UCSD-AML1 (cell line): Measurements from ENCODE around the gene ADGRL3.
"Not testable (repeated sequence)": the region's sequence is repeated elsewhere in the genome, so short reads cannot be mapped to it uniquely, and the experiment has no call there.

Experiments used
- DNase-seq: peaks from one replicate; lab custom pipeline; 2025; ENCODE audit not compliant: unreplicated experiment; lab: John Stamatoyannopoulos, UW

Gene ADGRL3

DNA sequence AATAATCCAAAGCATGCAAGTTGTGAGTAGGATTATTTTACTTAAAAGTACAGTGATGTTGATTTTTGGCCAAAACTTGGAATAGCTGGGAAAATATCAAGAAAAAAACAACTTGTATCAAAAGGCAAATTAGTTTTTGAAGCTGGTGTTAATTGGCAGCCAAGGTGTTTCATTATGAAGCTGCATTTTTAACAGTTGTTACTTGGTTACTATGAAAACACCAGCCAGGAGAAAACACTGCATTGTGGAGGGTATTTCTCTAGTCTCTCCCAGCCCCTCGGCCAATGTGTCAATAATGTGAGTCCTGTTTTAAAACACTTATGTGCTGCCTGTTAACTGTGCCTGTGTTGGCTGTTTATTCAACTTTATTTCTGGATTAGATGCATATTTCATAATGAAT is 733.4 kb downstream of the ADGRL3 start:
- DNase-seq, result no peak

DNA sequence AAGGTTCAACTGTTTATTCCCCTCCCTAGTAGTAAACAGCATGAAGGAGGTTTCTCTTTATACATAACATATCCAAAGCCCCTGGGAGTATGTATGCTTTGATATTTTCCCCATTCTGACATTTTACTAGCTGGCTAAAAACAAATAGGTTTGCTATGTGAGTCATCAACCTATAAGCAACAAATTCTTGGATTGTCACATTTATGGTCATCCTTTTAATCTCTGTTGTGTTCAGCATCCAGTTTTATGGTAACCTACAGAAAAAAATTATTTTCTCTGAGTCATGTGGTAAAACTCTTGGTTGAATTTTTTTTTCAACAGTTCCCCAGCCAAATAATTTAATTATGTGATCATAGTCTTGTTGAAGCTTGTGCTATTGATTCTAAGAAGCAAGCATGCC is 734.1 kb downstream of the ADGRL3 start:
- DNase-seq, result no peak

GRCh38 chr4:61938250-61938846 is 738.2 kb downstream of the ADGRL3 start:
- DNase-seq, result peak; percentile 8

GRCh38 chr4:61950625-61951024 is 750.5 kb downstream of the ADGRL3 start:
- DNase-seq, result no peak

GRCh38 chr4:61953386-61953785 is 753.3 kb downstream of the ADGRL3 start:
- no peak for DNase-seq

- no peak for DNase-seq
Measured at GRCh38 chr4:61958591-61958990, 758.5 kb downstream of the ADGRL3 start.

DNA sequence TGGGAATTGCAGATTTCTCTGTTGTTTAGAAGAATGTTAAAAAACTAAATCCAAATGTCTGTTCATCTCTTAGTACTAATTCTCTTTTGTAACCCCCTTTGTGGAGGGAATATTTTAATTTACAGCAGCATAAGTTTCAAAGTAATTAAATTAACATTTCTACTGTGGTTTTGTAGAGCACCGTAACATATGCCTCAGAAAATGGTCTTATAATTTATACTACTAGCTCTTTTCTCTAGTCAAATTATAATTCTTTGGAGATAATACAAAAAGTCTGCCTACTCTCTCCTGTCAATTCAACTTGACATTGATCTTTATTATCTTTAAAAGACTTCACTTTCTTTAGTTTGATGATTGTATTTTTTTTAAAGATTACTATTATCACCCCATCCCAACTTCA is 759.0 kb downstream of the ADGRL3 start:
- DNase-seq, result no peak

GRCh38 chr4:61984260-61984909 is 784.3 kb downstream of the ADGRL3 start:
- no peak for DNase-seq

DNA sequence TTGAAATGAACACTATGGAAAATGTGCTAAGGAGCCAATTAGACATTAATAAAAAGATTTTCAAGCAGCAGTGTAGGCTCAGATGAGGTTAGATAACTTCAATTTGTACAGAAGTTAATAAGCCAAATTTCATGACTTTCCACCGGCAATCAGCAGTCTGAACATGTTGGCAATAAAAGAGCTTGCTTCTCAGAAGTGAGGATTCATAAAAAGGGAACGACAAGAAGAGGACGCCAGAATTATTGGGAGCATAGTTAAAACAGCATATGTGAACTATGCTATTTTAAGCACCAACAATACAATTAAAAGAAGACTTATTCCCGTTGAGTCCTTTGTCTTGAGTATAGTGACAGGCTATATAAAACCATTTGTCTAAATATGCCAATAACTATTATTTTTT is 785.3 kb downstream of the ADGRL3 start:
- DNase-seq, result no peak

GRCh38 chr4:61986929-61987328 is 786.8 kb downstream of the ADGRL3 start:
- not testable (repeated sequence) for DNase-seq

DNA sequence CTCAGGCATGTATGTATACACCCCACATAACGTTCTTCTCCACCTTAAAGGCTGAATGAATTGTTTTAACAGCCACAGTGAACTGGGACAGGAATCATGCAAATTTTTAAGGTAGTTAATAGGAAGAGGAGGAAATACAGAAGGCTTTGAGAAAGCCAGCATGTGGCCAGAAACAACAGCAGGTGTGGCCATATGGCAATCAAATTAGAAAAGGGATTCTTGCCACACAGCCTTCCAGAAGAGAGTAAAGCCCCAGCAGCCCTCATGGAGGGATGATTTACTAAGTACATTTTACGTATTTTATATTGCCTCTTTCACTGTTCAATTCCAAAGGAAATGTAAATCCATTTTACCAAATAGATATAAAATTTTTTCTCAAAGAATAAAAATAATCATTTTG is 792.2 kb downstream of the ADGRL3 start:
- no peak for DNase-seq

DNA sequence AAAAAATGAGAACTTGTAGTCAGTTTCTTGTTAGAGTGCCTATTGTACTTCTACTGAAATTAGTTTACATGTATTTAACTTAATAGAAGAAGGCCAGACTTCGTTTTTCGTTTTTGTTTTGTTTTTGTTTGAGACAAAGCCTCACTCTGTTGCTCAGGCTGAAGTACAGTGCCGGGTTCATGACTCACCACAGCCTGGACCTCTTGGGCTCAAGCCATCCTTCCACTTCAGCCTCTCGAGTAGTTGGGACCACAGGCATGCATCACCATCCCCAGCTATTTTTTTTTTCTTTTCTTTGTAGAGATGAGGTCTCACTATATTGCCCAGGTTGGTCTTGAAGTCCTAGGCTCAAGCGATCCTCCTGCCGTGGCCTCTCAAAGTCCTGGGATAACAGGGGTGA is 793.9 kb downstream of the ADGRL3 start:
- no peak for DNase-seq

DNA sequence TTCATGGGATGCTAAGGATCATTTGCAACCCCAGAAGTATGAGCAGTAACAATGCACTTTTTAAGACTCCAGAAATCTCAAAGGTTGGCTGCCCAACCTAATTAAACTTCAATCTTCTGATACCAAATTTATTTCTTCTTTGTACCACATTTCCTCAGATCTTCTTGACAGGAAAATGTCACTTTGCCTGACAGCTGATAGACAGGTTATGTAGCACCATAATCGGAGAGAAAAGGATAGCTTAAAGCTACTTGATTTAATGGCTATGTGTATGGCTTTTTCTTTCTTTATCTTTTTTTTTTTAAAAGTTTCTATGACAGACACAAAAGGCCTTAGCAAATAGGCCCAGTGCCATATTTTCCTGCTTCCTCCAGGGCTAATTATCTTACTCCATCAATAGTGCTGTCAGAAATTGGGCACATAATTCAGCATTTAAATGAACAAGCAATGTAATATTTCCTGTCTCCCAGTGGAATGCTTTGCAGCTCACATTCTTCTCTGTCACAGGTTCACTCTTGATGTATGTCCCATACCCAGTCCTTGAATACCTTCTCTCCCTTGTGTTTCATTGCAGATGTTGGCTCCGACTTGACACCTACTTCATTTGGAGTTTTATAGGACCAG is 795.7 kb downstream of the ADGRL3 start:
- DNase-seq, result no peak

GRCh38 chr4:61996943-61997342 is 796.8 kb downstream of the ADGRL3 start:
- no peak for DNase-seq

GRCh38 chr4:61997831-61998230 is 797.7 kb downstream of the ADGRL3 start:
- DNase-seq, result no peak

DNA sequence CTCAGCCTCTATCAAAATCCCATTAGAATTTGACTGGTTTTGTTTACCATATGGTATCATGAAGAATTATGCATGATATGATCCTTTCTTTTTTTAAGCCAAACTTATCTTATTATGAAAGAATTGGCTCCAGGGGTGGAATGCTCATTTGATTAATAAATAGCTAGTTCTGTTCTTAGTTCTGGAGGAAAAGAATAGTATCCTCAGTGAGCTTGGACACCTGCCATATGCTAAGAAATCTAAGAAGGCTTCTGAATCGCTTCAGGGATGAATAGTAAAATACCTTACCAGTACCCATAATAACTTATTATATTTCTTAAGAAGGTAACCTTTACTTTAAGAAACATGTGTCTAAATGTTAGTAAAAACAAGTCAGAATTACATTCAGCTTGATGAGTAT is 803.6 kb downstream of the ADGRL3 start:
- DNase-seq, result no peak

- no peak for DNase-seq
Measured at GRCh38 chr4:62004881-62005280, 804.8 kb downstream of the ADGRL3 start.

GRCh38 chr4:62006108-62006507 is 806.0 kb downstream of the ADGRL3 start:
- DNase-seq, result no peak

DNA sequence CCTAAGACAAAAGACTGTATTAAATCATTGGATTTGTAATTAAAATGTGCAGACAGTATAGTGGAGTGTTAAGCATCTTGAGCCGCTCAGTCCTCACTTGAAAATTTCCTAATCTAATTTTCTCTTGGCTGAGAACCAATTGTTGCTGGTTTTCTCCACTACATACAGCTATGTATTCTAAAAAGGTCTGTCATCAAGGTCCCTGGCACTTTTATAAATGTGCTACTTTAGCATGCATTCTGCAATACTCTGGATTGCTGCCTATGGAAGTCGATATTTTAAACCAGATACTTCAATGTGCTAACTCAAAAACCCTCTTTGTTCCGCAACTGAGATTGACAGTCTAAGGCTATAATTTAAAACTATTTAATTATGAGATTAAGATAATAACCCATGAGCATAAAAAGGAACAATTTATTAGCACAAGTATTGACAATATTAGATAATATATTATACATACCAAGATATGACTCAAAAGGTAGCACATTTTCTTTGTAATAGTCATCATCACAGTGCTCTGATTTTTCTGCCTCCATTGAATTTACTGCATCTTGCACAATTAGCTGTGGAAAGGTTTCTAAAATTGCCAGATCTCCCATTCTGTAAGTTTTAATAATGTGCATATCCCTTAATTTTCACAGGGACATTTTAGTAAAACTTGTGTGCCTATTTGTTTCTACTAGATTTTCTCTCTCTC is 815.1 kb downstream of the ADGRL3 start:
- DNase-seq, result no peak

GRCh38 chr4:62018537-62018936 is 818.4 kb downstream of the ADGRL3 start:
- DNase-seq, result no peak

DNA sequence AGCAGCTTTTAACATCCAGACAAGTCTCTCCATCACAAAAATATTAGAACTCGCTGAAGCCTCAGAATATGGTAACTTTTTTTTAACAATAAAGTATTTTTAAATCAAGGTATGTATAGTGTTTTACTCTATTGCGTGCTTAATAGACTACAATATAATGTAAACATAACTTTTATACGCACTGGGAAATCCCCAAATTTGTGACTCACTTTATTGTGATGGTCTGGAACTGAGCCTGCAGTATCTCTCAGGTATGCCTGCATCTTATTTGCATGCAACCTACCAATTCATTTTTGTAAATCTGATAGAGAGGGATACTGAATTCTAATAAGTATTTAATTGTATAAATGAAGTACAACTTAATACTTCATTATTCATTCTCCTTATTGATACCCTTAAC is 823.5 kb downstream of the ADGRL3 start:
- no peak for DNase-seq

DNA sequence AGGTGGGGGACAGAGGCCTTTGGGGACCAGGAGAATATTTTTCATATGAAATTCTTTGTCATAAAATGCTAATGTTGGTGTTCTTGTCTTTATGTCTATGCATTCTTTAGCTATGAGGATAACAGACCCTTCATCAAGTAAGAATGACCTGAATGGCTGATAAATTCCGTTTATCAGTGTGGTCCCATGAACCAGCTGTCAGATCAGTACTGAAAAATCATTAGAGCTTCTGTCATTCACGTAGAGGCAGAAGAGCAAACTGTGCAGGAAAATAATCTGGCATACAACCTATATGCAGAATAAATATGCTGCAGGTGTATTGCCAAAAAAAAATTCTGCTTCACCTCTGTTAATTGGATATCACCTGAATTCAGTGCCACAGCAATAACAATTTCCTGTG is 828.6 kb downstream of the ADGRL3 start:
- DNase-seq, result no peak
